Neural cell (in vitro differentiated cells): ENCODE results near the gene ADAR. TPM values are rescaled to one million over a fixed set of nuclear protein-coding genes. Genes with fewer than 3 reads are reported as not detected.

Experiments
- H2AFZ ChIP-seq: fragments of 200-600, 300-800 bp; sonication (generic), shearing (Covaris generic); 2 replicates; pipeline ENCODE4 v1.6.0; 2014; ENCODE audit warnings: low read depth, mild to moderate bottlenecking, antibody characterized with exemption, low read length, moderate library complexity
- H3F3A ChIP-seq: fragments of 200-600 bp; shearing (Covaris generic); 2 replicates; pipeline ENCODE4 v1.6.1; 2016; ENCODE audit warnings: mild to moderate bottlenecking, moderate library complexity, mixed read lengths, antibody characterized with exemption, low read length; ENCODE audit not compliant: insufficient read depth, poor library complexity, severe bottlenecking
- H3K27ac ChIP-seq: fragments of 200-600, 300-800 bp; sonication (generic), shearing (Covaris generic); 2 replicates; pipeline ENCODE4 v1.5.1; 2014; ENCODE audit warnings: mild to moderate bottlenecking, low read length, moderate library complexity
- H3K27me3 ChIP-seq: fragments of 300-800, 200-600 bp; sonication (generic), shearing (Covaris generic); 2 replicates; pipeline ENCODE4 v1.6.0; 2014; ENCODE audit warnings: mild to moderate bottlenecking, low read depth, low read length, moderate library complexity; ENCODE audit not compliant: insufficient read depth
- H3K36me3 ChIP-seq: fragments of 300-800, 200-600 bp; sonication (generic), shearing (Covaris generic); 2 replicates; pipeline ENCODE4 v1.5.1; 2014; ENCODE audit warnings: mild to moderate bottlenecking, antibody characterized with exemption, low read length, moderate library complexity; ENCODE audit not compliant: insufficient read depth
- H3K4me2 ChIP-seq: fragments of 300-800, 200-600 bp; sonication (generic), shearing (Covaris generic); 2 replicates; pipeline ENCODE4 v1.6.0; 2014; ENCODE audit warnings: mild to moderate bottlenecking, low read length
- H3K4me3 ChIP-seq: fragments of 300-800, 200-600 bp; sonication (generic), shearing (Covaris generic); 2 replicates; pipeline ENCODE4 v1.5.1; 2014; ENCODE audit warnings: mild to moderate bottlenecking, low read length, moderate library complexity
- H3K79me2 ChIP-seq: fragments of 200-600 bp; shearing (Covaris generic); replicated peaks from 2 replicates; pipeline ENCODE4 v1.6.0; 2014; ENCODE audit warnings: mild to moderate bottlenecking, low read length, moderate library complexity; ENCODE audit not compliant: insufficient read depth
- H3K9ac ChIP-seq: fragments of 300-800, 200-600 bp; sonication (generic), shearing (Covaris generic); 2 replicates; pipeline ENCODE4 v1.6.1; 2016; ENCODE audit warnings: mild to moderate bottlenecking, low read length, mixed read lengths
- H3K9me2 ChIP-seq: fragments of 200-600 bp; shearing (Covaris generic); 2 replicates; pipeline ENCODE4 v1.6.1; 2016; ENCODE audit warnings: mild to moderate bottlenecking, low read length, mixed read lengths; ENCODE audit not compliant: insufficient read depth
- H3K9me3 ChIP-seq: fragments of 200-600, 300-800 bp; sonication (generic), shearing (Covaris generic); 2 replicates; pipeline ENCODE4 v1.6.1; 2016; ENCODE audit warnings: mild to moderate bottlenecking, mixed run types, low read length, moderate library complexity, mixed read lengths
- H4K20me1 ChIP-seq: fragments of 200-600 bp; shearing (Covaris generic); 2 replicates; pipeline ENCODE4 v1.6.1; 2016; ENCODE audit warnings: mild to moderate bottlenecking, mixed run types; ENCODE audit not compliant: insufficient read depth
- EP300 ChIP-seq: fragments of 450-650 bp; conservative IDR thresholded peaks from 2 replicates; pipeline ENCODE4 v1.6.1; 2014; ENCODE audit warnings: antibody characterized with exemption, mild to moderate bottlenecking, moderate library complexity; ENCODE audit not compliant: poor library complexity, severe bottlenecking
- EZH2 ChIP-seq: fragments of 200-600, 300-800 bp; shearing (Covaris generic), sonication (generic); IDR thresholded peaks from 2 replicates; pipeline ENCODE4 v1.6.1; 2014; ENCODE audit warnings: antibody characterized with exemption, low read length, borderline replicate concordance, mild to moderate bottlenecking; ENCODE audit not compliant: insufficient read depth, poor library complexity, severe bottlenecking
- MXI1 ChIP-seq: fragments of 450-650 bp; conservative IDR thresholded peaks from 2 replicates; pipeline ENCODE4 v1.6.1; 2014; ENCODE audit warnings: antibody characterized with exemption, mild to moderate bottlenecking; ENCODE audit not compliant: poor library complexity, severe bottlenecking
- POLR2AphosphoS5 ChIP-seq: IDR thresholded peaks from 2 replicates; pipeline ENCODE4 v1.6.1; 2012
- RAD21 ChIP-seq: fragments of 450-650 bp; conservative IDR thresholded peaks from 2 replicates; pipeline ENCODE4 v1.6.1; 2014; ENCODE audit warnings: antibody characterized with exemption, mild to moderate bottlenecking, moderate library complexity
- SMC3 ChIP-seq: fragments of 450-650 bp; conservative IDR thresholded peaks from 2 replicates; pipeline ENCODE4 v1.6.1; 2014; ENCODE audit warnings: antibody characterized with exemption, mild to moderate bottlenecking, moderate library complexity; ENCODE audit not compliant: poor library complexity
- TAF1 ChIP-seq: IDR thresholded peaks from 2 replicates; pipeline ENCODE4 v1.6.1; 2012; ENCODE audit warnings: low read depth
- polyA plus RNA-seq: library from polyadenylated mRNA; depleted of rRNA; stranded (reverse); fragments of >200 nt; gene quantifications from 2 replicates; pipeline ENCODE4 v1.2.3, GENCODE V29; 2014
- TF ChIP-seq, protein P1 (sequence below): IDR thresholded peaks from 2 replicates; pipeline ENCODE4 v1.6.1; 2012; ENCODE audit warnings: borderline replicate concordance
- TF ChIP-seq, protein P2 (sequence below): fragments of 450-650 bp; IDR thresholded peaks from 2 replicates; pipeline ENCODE4 v1.5.1; 2014; ENCODE audit warnings: antibody characterized with exemption, mild to moderate bottlenecking, moderate library complexity; ENCODE audit not compliant: poor library complexity, severe bottlenecking

Gene ADAR
- polyA plus RNA-seq, 1 donor from 2014 or later, result 51.4 TPM

DNA sequence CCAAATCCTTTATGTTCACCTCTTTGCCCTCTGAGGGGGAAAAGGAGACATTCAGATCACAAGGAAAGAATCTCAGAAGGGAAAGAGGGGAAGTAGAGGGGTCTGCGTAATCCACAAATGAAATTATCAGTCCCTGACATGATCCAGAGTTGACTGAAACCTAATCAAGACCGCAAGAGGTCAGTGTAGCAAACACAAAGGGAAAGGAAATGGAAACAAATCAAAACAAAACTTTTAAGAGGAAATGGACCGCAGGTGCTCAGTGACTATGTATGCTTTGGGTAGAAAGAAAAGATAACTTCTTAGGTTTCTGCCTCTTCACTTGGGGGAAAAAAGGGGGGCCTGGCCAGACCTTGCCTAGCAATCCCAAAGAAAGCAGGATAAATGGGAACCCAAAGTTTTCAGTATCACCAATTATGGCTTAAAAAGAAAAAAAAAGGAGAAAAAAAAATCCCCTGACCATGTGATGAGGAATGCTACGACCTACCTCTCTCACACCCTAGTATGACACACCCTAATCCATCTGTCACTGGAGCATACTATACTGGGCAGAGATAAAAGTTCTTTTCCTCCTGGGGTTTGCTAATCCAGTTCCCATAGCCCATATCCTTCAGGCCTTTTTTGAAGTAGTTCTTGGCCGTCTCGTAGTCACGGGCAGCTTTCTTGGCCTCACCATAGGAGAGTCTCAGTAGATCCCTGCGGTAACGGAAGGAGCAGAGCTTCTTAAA is 23.6 kb downstream of the ADAR start:
- Histone ChIP-seq H3K9me3 (no peaks in the 10 kb centered on the region), H3F3A (no peaks in the 10 kb centered on the region), H3K9me2 (no peaks in the 10 kb centered on the region), H3K4me3 (no peak overlapping the region), H3K4me2 (no peak overlapping the region), H3K27ac (no peak overlapping the region), H4K20me1 (no peaks in the 10 kb centered on the region), H2AFZ (no peak overlapping the region), H3K79me2 (no peaks in the 10 kb centered on the region), H3K27me3 (no peaks in the 10 kb centered on the region), H3K36me3 (peaks cover 13% of the 10 kb centered on the region), H3K9ac (no peak overlapping the region)
- TF ChIP-seq EP300 (no peak), POLR2AphosphoS5 (no peak), SMC3 (no peak), RAD21 (no peak)
- TF ChIP-seq, protein P1, sequence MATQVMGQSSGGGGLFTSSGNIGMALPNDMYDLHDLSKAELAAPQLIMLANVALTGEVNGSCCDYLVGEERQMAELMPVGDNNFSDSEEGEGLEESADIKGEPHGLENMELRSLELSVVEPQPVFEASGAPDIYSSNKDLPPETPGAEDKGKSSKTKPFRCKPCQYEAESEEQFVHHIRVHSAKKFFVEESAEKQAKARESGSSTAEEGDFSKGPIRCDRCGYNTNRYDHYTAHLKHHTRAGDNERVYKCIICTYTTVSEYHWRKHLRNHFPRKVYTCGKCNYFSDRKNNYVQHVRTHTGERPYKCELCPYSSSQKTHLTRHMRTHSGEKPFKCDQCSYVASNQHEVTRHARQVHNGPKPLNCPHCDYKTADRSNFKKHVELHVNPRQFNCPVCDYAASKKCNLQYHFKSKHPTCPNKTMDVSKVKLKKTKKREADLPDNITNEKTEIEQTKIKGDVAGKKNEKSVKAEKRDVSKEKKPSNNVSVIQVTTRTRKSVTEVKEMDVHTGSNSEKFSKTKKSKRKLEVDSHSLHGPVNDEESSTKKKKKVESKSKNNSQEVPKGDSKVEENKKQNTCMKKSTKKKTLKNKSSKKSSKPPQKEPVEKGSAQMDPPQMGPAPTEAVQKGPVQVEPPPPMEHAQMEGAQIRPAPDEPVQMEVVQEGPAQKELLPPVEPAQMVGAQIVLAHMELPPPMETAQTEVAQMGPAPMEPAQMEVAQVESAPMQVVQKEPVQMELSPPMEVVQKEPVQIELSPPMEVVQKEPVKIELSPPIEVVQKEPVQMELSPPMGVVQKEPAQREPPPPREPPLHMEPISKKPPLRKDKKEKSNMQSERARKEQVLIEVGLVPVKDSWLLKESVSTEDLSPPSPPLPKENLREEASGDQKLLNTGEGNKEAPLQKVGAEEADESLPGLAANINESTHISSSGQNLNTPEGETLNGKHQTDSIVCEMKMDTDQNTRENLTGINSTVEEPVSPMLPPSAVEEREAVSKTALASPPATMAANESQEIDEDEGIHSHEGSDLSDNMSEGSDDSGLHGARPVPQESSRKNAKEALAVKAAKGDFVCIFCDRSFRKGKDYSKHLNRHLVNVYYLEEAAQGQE, result no peak

DNA sequence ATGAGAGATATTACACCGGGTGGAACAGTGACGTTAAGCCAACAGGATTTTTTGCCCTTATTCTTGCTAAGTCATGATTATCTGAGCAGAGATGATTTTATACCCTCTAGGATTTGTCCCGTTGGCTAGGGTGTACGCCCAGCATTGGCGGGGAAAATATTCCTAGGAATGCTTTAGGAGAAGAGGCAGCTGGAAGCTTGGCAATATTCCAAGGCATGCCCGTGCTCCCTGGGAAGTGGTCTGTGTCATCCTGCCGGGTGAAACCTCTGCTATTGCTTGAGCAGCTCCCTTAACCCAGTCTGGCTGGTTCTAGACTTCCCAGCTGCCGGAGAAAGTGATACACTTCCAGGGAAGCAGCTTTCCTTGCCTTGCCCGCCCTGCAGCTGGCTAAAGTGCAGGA is 24.2 kb downstream of the ADAR start:
- TF ChIP-seq, protein P1, result no peak
- TF ChIP-seq MXI1 (no peak), RAD21 (no peak), EZH2 (no peak), POLR2AphosphoS5 (no peak), EP300 (no peak), SMC3 (no peak), TAF1 (no peak)
- TF ChIP-seq, protein P2, sequence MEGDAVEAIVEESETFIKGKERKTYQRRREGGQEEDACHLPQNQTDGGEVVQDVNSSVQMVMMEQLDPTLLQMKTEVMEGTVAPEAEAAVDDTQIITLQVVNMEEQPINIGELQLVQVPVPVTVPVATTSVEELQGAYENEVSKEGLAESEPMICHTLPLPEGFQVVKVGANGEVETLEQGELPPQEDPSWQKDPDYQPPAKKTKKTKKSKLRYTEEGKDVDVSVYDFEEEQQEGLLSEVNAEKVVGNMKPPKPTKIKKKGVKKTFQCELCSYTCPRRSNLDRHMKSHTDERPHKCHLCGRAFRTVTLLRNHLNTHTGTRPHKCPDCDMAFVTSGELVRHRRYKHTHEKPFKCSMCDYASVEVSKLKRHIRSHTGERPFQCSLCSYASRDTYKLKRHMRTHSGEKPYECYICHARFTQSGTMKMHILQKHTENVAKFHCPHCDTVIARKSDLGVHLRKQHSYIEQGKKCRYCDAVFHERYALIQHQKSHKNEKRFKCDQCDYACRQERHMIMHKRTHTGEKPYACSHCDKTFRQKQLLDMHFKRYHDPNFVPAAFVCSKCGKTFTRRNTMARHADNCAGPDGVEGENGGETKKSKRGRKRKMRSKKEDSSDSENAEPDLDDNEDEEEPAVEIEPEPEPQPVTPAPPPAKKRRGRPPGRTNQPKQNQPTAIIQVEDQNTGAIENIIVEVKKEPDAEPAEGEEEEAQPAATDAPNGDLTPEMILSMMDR, result no peak
- H3K4me2 ChIP-seq, result no peak overlapping the region
- no peak overlapping the region for H3K4me3 ChIP-seq
- H3K27me3 ChIP-seq, result no peaks in the 10 kb centered on the region
- H3K9me3 ChIP-seq, result no peaks in the 10 kb centered on the region
- no peaks in the 10 kb centered on the region for H3K9me2 ChIP-seq
- H4K20me1 ChIP-seq, result no peaks in the 10 kb centered on the region
- no peak overlapping the region for H2AFZ ChIP-seq
- H3K9ac ChIP-seq, result no peak overlapping the region
- no peaks in the 10 kb centered on the region for H3K79me2 ChIP-seq
- H3K27ac ChIP-seq, result no peak overlapping the region
- H3K36me3 ChIP-seq, result peaks cover 13% of the 10 kb centered on the region
- H3F3A ChIP-seq, result no peaks in the 10 kb centered on the region
